Keratinocyte (primary cell): ENCODE data around the gene CYP11A1. TPM values are rescaled to one million over a fixed set of nuclear protein-coding genes. Genes with fewer than 3 reads are reported as not detected.

ENCODE experiments used
- DNase-seq: peaks from one replicate; pipeline ENCODE4 v3.0.0-alpha.2; 2011; ENCODE audit warnings: low read depth, missing footprints, low spot score
- FAIRE-seq: peaks from 2 replicates; lab custom pipeline; 2011; peaks lifted over from hg19 to GRCh38; lab: Jason Lieb, UNC
- H2AFZ ChIP-seq: 2 replicates; pipeline ENCODE4 v1.6.0; 2012; ENCODE audit warnings: low read length, control low read depth, inconsistent platforms; ENCODE audit not compliant: control insufficient read depth
- H3K27ac ChIP-seq: 2 replicates; pipeline ENCODE4 v1.5.1; 2011; ENCODE audit warnings: low read length; ENCODE audit not compliant: control insufficient read depth, insufficient read depth
- H3K27me3 ChIP-seq: 3 replicates; pipeline ENCODE4 v1.6.0; 2011; ENCODE audit warnings: low read length; ENCODE audit not compliant: control insufficient read depth, insufficient read depth; ENCODE audit errors: extremely low read depth
- H3K36me3 ChIP-seq, 2 experiments: 2 replicates in 1 of 2; 3 replicates in 1 of 2; pipeline ENCODE4 v1.5.1; 2011; ENCODE audit warnings: low read length in 2 of 2, mild to moderate bottlenecking in 1 of 2; ENCODE audit not compliant: control insufficient read depth in 2 of 2, insufficient read depth in 2 of 2; ENCODE audit errors: extremely low read depth in 1 of 2
- H3K4me1 ChIP-seq: 3 replicates; pipeline ENCODE4 v1.5.1; 2011; ENCODE audit warnings: low read length; ENCODE audit not compliant: control insufficient read depth, insufficient read depth; ENCODE audit errors: extremely low read depth
- H3K4me2 ChIP-seq: 3 replicates; pipeline ENCODE4 v1.6.0; 2011; ENCODE audit warnings: low read depth, low read length; ENCODE audit not compliant: control insufficient read depth, insufficient read depth; ENCODE audit errors: extremely low read depth
- H3K4me3 ChIP-seq, 3 experiments: fragments of 200-600 bp in 1 of 3; sonication (generic) in 1 of 3; 2 replicates in 2 of 3; 3 replicates in 1 of 3; pipeline ENCODE4 v1.5.1; 2011 to 2016; ENCODE audit warnings: low read length in 3 of 3, mild to moderate bottlenecking in 3 of 3, control low read depth in 2 of 3, inconsistent platforms in 1 of 3, low read depth in 1 of 3, mixed read lengths in 1 of 3, mixed run types in 1 of 3, moderate library complexity in 1 of 3; ENCODE audit not compliant: control insufficient read depth in 2 of 3, insufficient read depth in 2 of 3; ENCODE audit errors: extremely low read depth in 1 of 3
- H3K79me2 ChIP-seq: 2 replicates; pipeline ENCODE4 v1.6.0; 2012; ENCODE audit warnings: low read length; ENCODE audit not compliant: control insufficient read depth, insufficient read depth
- H3K9ac ChIP-seq: 3 replicates; pipeline ENCODE4 v1.6.0; 2011; ENCODE audit warnings: low read length; ENCODE audit not compliant: control insufficient read depth, insufficient read depth; ENCODE audit errors: extremely low read depth
- H3K9me1 ChIP-seq: 3 replicates; pipeline ENCODE4 v1.6.0; 2011; ENCODE audit warnings: low read length; ENCODE audit not compliant: control insufficient read depth, insufficient read depth; ENCODE audit errors: extremely low read depth
- H3K9me3 ChIP-seq: 2 replicates; pipeline ENCODE4 v1.5.1; 2012; ENCODE audit warnings: low read depth, low read length; ENCODE audit not compliant: control insufficient read depth
- H4K20me1 ChIP-seq: 3 replicates; pipeline ENCODE4 v1.6.0; 2011; ENCODE audit warnings: low read length; ENCODE audit not compliant: control insufficient read depth, insufficient read depth; ENCODE audit errors: extremely low read depth
- CTCF ChIP-seq, 3 experiments: IDR thresholded peaks in 1 of 3; conservative IDR thresholded peaks in 1 of 3; optimal IDR thresholded peaks in 1 of 3; 2 replicates in 2 of 3; 3 replicates in 1 of 3; pipeline versions ENCODE3 to v1.5.1; 2011; ENCODE audit warnings: low read length in 3 of 3, mild to moderate bottlenecking in 3 of 3, moderate library complexity in 2 of 3, control low read depth in 1 of 3, inconsistent platforms in 1 of 3; ENCODE audit not compliant: insufficient read depth in 2 of 3; ENCODE audit errors: extremely low read depth in 1 of 3
- EZH2 ChIP-seq: IDR thresholded peaks from one replicate; pipeline ENCODE4 v1.6.1; 2012; ENCODE audit warnings: inconsistent platforms, mild to moderate bottlenecking, low read length, moderate library complexity
- dilution Hi-C: fragments of 300-500 bp; cut with MboI; formaldehyde crosslinking; loops from one replicate; pipeline ENCODE4 v1.7.0; 2020; ENCODE audit warnings: low sequenced_read_pairs; ENCODE audit not compliant: extremely low pct_ligation_motif_present
- polyA plus RNA-seq, 5 experiments: library from polyadenylated mRNA; depleted of rRNA in 3 of 5; stranded (reverse) in 3 of 5; stranded (forward) in 1 of 5; unstranded in 1 of 5; fragments of >200 nt; gene quantifications; 1 replicate in 1 of 5; 2 replicates in 3 of 5; 3 replicates in 1 of 5; pipeline versions ENCODE4 v1.2.1 to v1.2.3, GENCODE V29; 2011 to 2012; ENCODE audit warnings: missing spikeins in 2 of 5, low read depth in 1 of 5, low replicate concordance in 1 of 5

The CYP11A1 gene
- polyA plus RNA-seq, 1 donor (not counting 4 experiments of a cell fraction or from before 2014, with no cell fraction given): not detected

- DNase-seq (no peak), FAIRE-seq (no peak)
- Histone ChIP-seq H3K79me2 (peaks cover 34% of the 10 kb centered on the region), H3K36me3 (peaks cover 53 to 64% of the 10 kb centered on the region in 2 experiments), H3K4me3 (no peak overlapping the region), H3K9me3 (no peaks in the 10 kb centered on the region), H3K9ac (no peak overlapping the region), H3K4me2 (no peak overlapping the region), H3K27ac (no peak overlapping the region), H2AFZ (no peak overlapping the region), H3K9me1 (peaks cover 5% of the 10 kb centered on the region), H3K4me1 (no peaks in the 10 kb centered on the region), H3K27me3 (no peaks in the 10 kb centered on the region), H4K20me1 (peaks cover 2% of the 10 kb centered on the region)
- TF ChIP-seq EZH2: no peak
- TF ChIP-seq CTCF (optimal IDR thresholded peaks at IDR 0.05 in 1 of 3, IDR thresholded peaks at IDR 0.05 in 1 of 3, conservative IDR thresholded peaks at IDR 0.05 in 1 of 3; ENCODE audit: extremely low read depth in 1 of 3, insufficient read depth in 2 of 3, low read length in 3 of 3): no peak
- dilution Hi-C loops: no loop called here
Measured at GRCh38 chr15:74414081-74414580, 46.7 kb upstream of the CYP11A1 start.

- peaks cover 3% of the 10 kb centered on the region for H3K4me1 ChIP-seq
- no peak overlapping the region for H3K4me2 ChIP-seq
- FAIRE-seq (no peak), DNase-seq (no peak)
- H3K4me3 ChIP-seq: no peak overlapping the region
- TF ChIP-seq EZH2: no peak
- no peak for TF ChIP-seq CTCF (optimal IDR thresholded peaks at IDR 0.05 in 1 of 3, IDR thresholded peaks at IDR 0.05 in 1 of 3, conservative IDR thresholded peaks at IDR 0.05 in 1 of 3; ENCODE audit: extremely low read depth in 1 of 3, insufficient read depth in 2 of 3, low read length in 3 of 3)
- dilution Hi-C loops: no loop called here
- no peaks in the 10 kb centered on the region for H3K9me3 ChIP-seq
- no peak overlapping the region for H3K27ac ChIP-seq
- H3K79me2 ChIP-seq: peaks cover 28% of the 10 kb centered on the region
- H3K27me3 ChIP-seq: no peaks in the 10 kb centered on the region
- no peak overlapping the region for H2AFZ ChIP-seq
- peaks cover 5% of the 10 kb centered on the region for H3K9me1 ChIP-seq
- peaks cover 52 to 61% of the 10 kb centered on the region in 2 experiments for H3K36me3 ChIP-seq
- H4K20me1 ChIP-seq: peaks cover 1% of the 10 kb centered on the region
- H3K9ac ChIP-seq: no peak overlapping the region
Measured at GRCh38 chr15:74413350-74414080, 46.1 kb upstream of the CYP11A1 start.
